ENCODE measurements around the gene EXOC4.

GRCh38 chr7:133273227-133273626, 20.3 kb downstream of the EXOC4 start:
- TF ChIP-seq CHD2 (IDR thresholded peaks at IDR 0.05; ENCODE audit: low read length) (no peak), MAFK (IDR thresholded peaks at IDR 0.05; ENCODE audit: low read depth, low read length) (no peak), YY1 (IDR thresholded peaks at IDR 0.05; ENCODE audit: low read depth, low read length) (no peak), RNF2 (IDR thresholded peaks at IDR 0.05; ENCODE audit: borderline replicate concordance, low read depth, low read length, missing control alignments, poor library complexity, severe bottlenecking) (no peak), SUZ12 (IDR thresholded peaks at IDR 0.05; ENCODE audit: low read length) (no peak), CBX5 (IDR thresholded peaks at IDR 0.05; ENCODE audit: low read depth, low read length) (no peak), POLR2A (IDR thresholded peaks at IDR 0.05; ENCODE audit: control extremely low read depth in 1 of 2, low read depth in 2 of 2, low read length in 2 of 2) (no peak), ATF3 (IDR thresholded peaks at IDR 0.05; ENCODE audit: insufficient read depth, low read depth, low read length) (no peak)
